GM12865 (cell line): ENCODE results near the gene SEMA3F.
A peak's percentile ranks its signal among the peaks of the same experiment; 100 is the strongest.

Experiments
- DNase-seq: peaks from one replicate; pipeline ENCODE4 v3.0.0; 2010; ENCODE audit warnings: low read depth
- H3K4me3 ChIP-seq: 2 replicates; pipeline ENCODE4 v1.5.1; 2011; ENCODE audit warnings: mild to moderate bottlenecking, low read depth, low read length, control low read depth
- TF ChIP-seq, protein P1 (sequence below): IDR thresholded peaks from 2 replicates; pipeline ENCODE4 v1.5.1; 2011; ENCODE audit warnings: low read length, control low read depth, low read depth, inconsistent platforms; ENCODE audit not compliant: insufficient read depth; ENCODE audit errors: missing control alignments

SEMA3F gene

DNA sequence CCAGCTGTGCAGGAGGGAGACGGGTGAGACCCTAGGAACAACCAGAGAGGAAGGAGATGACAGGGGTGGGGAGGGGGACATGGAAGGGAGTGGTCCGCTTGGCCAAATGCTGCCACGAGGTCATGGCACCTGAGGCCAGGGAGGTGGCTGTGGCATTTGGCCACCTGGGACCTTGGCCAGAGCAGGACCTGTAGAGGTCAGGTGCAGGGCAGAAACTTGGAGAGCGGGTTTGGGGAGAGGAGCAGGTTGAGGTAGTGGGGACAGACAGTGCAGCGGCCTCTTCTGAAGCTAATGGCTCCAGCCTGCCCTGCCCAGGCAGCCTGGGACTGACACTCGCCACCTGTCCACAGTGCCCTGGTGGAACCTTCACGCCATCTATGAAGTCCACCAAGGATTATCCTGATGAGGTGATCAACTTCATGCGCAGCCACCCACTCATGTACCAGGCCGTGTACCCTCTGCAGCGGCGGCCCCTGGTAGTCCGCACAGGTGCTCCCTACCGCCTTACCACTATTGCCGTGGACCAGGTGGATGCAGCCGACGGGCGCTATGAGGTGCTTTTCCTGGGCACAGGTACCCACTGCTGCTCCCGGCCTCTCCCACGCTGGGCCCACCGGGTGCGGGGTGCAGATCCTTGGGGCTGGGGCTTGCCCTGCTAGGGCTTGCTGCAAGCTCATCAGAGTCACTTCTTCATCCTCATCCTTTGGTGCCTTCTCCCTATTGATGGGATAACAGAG is 29.3 kb downstream of the SEMA3F start:
- DNase-seq, result no peak
- TF ChIP-seq, protein P1, sequence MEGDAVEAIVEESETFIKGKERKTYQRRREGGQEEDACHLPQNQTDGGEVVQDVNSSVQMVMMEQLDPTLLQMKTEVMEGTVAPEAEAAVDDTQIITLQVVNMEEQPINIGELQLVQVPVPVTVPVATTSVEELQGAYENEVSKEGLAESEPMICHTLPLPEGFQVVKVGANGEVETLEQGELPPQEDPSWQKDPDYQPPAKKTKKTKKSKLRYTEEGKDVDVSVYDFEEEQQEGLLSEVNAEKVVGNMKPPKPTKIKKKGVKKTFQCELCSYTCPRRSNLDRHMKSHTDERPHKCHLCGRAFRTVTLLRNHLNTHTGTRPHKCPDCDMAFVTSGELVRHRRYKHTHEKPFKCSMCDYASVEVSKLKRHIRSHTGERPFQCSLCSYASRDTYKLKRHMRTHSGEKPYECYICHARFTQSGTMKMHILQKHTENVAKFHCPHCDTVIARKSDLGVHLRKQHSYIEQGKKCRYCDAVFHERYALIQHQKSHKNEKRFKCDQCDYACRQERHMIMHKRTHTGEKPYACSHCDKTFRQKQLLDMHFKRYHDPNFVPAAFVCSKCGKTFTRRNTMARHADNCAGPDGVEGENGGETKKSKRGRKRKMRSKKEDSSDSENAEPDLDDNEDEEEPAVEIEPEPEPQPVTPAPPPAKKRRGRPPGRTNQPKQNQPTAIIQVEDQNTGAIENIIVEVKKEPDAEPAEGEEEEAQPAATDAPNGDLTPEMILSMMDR, result no peak
- no peak overlapping the region for H3K4me3 ChIP-seq

DNA sequence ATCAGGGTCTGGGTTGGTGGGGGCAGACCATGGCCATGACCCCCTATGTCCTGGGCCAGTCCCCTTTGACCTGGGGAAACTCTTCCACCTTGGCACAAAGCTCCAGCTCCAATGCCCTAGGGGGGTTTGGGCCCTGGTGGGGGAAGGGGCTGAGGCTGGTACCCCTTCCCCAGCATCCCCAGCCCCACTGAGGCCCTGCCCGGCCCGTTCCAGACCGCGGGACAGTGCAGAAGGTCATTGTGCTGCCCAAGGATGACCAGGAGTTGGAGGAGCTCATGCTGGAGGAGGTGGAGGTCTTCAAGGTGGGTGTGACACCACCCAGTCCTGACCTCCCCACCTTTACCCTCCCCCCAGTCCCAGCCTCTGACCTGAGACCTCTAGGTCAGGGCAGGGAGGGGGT is 30.1 kb downstream of the SEMA3F start:
- DNase-seq, result no peak
- TF ChIP-seq, protein P1, result no peak
- no peak overlapping the region for H3K4me3 ChIP-seq

DNA sequence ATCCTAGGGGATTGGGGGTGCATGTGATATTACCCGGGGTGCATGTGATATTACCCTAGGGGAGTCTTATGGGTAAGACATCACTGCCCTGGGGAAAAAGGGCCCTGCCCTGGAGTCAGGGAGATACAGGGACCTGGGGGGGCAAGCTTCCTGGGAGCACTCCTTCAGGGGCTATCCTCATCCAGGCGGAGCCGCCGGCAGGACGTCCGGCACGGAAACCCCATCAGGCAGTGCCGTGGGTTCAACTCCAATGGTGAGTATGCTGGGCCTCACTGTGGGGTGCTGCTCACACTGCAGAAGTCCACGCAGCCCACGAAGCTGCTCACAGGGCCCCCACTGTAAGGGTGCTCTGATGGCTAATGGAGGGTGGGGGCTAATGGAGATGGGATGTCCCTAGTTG is 31.0 kb downstream of the SEMA3F start:
- no peak overlapping the region for H3K4me3 ChIP-seq
- TF ChIP-seq, protein P1, result no peak
- no peak for DNase-seq

DNA sequence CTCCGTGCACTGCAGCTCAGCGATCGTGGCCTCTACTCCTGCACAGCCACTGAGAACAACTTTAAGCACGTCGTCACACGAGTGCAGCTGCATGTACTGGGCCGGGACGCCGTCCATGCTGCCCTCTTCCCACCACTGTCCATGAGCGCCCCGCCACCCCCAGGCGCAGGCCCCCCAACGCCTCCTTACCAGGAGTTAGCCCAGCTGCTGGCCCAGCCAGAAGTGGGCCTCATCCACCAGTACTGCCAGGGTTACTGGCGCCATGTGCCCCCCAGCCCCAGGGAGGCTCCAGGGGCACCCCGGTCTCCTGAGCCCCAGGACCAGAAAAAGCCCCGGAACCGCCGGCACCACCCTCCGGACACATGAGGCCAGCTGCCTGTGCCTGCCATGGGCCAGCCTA is 32.6 kb downstream of the SEMA3F start:
- no peak overlapping the region for H3K4me3 ChIP-seq
- TF ChIP-seq, protein P1, result no peak
- no peak for DNase-seq

DNA sequence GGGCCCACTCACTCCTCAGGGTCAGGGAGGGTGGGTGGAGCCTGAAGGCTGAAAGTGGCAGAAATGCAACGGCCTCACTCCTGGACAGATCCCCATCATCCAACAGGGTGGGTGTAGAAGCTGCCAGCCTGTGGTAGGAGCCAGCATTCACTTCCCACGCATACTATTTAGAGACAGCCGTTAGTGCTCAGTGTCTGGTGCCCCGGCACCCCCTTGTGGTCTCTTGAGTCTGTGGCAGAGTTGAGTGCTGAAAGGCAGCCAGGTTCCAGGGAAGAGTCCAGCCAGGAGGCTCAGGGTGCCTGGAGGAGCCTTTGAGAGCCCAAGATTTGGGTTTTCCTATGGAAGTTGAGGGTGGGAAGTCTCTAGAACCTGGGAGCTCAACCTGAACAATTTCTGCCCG is 34.1 kb downstream of the SEMA3F start:
- DNase-seq, result peak; percentile 58
- TF ChIP-seq, protein P1, result peak; percentile 61
- no peak overlapping the region for H3K4me3 ChIP-seq

DNA sequence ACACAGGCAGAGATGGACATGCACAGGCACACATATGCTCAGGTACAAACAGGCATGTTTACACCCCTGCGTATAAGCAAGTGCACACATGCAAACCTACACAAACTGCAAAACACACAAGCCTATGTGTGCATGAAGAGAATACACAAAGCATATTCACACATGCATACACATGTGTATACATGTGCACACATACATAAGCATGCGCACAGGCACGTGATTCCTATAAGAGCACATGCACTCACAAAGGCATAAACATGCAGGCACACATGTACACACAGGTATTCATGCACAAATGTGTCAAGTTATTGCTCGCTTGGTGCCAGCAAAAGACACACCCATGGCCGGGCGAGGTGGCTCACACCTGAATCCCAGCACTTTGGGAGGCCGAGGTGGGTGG is 34.9 kb downstream of the SEMA3F start:
- TF ChIP-seq, protein P1, result no peak
- no peak for DNase-seq
- H3K4me3 ChIP-seq, result no peak overlapping the region
